Measurements from ENCODE around the gene AQP10.
"Not testable (repeated sequence)": the region's sequence is repeated elsewhere in the genome, so short reads cannot be mapped to it uniquely, and the experiment has no call there.

Gene AQP10

GRCh38 chr1:154320882-154321608 lies at the start of gene AQP10:
Gene AQP10 (plus strand): TSS chr1:154321093. CDS start chr1:154321156, 63 bp downstream.
- no peak for DNase-seq

DNA sequence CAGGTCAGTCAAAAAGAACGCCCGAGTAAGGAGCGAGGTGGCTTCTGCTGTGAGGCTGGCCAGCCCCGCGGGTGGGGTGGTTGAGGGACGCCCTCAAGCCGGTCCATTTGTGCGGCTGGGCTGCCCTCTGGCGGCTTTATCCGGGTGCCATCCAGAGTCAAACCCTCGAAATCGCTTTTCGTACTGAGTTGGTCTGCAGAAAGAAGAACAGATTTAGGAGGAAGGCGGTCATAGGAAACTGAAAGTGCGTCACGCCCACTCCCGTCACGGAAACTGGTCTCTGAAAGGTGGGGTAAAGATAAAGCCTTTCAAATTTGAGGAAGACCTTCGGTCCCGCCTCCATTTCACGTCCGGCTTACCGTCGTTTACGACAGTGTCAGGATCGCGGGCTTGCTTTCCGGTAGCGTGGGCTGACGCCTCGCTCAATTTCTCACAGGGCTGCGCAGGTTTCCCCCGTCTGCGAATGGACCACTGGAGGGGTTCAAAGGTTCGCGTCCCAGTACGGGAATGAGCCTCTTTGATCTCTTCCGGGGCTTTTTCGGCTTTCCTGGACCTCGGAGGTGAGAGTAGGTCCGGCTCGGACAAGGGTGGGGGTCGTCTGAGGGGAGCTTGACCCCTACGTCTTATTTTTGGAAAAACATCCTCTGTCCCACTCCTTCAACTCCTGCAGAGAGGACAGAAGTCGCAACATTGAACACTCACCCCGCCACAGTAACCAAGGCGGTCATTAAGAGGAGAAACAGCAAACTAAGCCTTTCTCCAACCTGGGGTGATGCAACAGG lies 48.5 kb upstream of the AQP10 start, which contains the start of gene HAX1:
TSS of gene HAX1 (plus strand) at position 413 of the 782 bp plus-strand sequence. CDS start at position 508, 95 bp downstream.
- DNase-seq: peak; percentile 91

GRCh38 chr1:154272999-154273563 lies 47.8 kb upstream of the AQP10 start:
- no peak for DNase-seq

GRCh38 chr1:154276797-154277196 lies 44.1 kb upstream of the AQP10 start:
- peak; percentile 23 for DNase-seq

DNA sequence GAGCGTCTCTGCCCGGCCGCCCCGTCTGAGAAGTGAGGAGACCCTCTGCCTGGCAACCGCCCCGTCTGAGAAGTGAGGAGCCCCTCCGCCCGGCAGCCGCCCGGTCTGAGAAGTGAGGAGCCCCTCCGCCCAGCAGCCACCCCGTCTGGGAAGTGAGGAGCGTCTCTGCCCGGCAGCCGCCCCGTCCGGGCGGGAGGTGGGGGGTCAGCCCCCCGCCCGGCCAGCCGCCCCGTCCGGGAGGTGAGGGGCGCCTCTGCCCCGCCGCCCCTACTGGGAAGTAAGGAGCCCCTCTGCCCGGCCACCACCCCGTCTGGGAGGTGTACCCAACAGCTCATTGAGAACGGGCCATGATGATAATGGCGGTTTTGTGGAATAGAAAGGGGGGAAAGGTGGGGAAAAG lies 33.3 kb upstream of the AQP10 start:
- DNase-seq: not testable (repeated sequence)

DNA sequence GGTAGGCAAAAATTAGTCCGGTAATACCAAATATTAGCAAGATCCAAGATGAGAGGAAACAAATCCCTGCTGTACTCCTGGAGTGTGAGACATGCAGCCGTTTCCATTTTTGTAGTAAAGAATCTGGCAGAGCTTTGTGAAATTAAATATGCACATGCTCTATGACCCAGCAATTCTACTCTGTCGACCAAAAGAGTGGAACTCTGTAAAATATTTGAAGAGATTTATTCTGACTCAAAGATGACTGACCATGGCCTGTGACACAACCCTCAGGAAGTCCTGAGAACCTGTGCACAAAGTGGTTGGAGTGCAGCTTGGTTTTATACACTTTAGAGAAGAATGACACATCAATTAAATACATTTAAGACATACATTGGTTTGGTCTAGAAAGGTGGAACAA lies 32.2 kb upstream of the AQP10 start:
- DNase-seq: no peak

- no peak for DNase-seq
Measured at GRCh38 chr1:154290921-154291320, 30.0 kb upstream of the AQP10 start.

DNA sequence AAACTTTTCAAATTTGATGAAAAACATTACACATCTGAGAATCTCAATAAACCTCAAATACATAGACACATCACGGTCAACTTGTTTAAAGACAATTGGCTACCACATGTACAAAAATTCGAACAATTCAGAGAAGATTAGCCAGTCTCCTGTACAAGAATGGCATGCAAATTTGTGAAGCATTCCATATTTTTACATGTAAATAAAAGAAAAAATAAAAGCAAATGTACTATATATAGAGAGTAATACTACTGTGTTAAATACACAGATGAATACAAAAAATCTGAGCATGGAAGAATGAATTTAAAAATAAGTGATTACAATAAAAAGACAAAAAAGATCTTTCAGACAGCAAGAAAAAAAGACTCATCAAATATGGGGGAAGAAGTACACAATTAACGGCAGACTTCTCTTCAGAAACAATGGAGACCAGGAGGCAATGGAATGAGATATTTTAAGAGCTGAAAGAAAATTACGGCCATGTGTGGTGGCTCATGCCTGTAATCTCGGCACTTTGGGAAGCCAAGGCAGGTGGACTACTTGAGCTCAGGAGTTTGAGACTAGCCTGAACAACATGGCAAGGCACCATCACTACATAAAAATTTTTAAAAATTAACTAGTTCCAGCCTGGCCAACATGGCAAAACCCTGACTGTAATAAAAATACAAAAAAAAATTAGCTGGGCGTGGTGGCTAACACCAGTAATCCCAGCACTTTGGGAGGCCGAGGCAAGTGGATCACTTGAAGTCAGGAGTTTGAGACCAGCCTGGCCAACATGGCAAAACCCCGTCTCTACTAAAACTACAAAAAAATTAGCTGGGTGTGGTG lies 25.3 kb upstream of the AQP10 start:
- no peak for DNase-seq

GRCh38 chr1:154301582-154301981 lies 19.3 kb upstream of the AQP10 start:
- no peak for DNase-seq

DNA sequence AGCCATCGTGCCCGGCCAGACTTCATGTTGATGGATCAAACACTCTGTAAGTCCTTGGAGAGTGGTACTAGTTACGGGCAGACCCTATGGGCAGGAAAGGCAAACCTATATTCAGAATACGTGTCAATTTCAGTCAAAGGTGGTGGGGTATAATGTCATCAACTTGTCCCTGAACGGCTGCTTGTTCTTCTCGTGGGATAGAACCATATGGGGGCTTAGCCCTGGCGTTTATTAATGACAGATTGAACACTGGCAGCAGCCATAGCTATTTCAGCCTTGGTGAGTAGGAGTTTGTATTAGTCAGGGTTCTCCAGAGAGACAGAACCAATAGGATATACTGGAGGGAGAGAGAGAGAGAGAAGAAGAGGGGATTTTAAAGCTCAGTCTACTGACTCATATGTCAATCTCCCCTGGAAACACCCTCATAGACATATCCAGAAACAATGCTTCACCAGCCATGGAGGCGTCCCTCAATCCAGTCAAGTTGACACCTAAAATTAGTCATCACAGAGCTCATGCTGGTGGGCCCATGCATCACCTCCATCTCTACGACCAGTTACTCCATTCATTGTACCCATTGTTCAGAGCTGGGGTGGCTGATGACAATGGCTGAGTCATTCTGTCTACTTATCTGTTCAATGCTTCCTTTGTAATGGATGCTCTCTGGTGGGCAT lies 16.1 kb upstream of the AQP10 start:
- no peak for DNase-seq

GRCh38 chr1:154306151-154306550 lies 14.7 kb upstream of the AQP10 start:
- DNase-seq: no peak

DNA sequence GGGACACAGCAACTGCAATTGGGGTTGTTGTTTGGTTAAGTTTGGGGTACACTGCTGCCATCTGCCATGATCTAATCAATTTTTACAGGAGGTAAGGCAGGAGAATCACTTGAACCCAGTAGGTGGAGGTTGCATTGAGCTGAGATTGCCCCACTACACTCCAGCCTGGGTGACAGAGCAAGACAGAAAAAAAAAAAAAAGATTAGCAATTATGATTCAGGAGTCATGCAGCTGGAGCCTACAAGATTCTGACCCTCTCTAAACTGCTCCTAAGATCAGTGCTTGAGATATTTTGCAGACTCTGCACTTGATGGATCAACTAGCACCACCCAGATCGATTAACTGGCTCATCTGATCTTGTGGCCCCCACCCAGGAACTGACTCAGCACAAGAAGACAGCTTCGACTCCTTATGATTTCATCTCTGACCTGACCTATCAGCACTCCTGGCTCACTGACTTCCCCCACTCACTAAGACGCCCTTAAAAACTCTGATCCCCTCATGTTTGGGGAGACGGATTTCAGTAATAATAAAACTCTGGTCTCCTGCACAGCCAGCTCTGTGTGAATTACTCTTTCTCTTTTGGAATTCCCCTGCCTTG lies 13.1 kb upstream of the AQP10 start:
- not testable (repeated sequence) for DNase-seq

DNA sequence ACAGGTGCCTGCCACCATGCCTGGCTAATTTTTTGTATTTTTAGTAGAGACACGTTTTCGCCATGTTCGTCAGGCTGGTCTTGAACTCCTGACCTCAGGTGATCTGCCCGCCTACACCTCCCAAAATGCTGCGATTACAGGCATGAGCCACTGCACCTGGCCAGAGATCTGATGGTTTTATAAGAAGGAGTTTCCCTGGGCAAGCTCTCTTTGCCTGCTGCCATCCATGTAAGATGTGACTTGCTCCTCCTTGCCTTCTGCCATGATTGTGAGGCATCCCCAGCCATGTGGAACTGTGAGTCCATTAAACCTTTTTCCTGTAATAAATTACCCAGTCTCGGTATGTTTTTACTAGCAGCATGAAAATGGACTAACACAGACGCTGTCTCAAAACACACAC lies 11.8 kb upstream of the AQP10 start:
- not testable (repeated sequence) for DNase-seq

DNA sequence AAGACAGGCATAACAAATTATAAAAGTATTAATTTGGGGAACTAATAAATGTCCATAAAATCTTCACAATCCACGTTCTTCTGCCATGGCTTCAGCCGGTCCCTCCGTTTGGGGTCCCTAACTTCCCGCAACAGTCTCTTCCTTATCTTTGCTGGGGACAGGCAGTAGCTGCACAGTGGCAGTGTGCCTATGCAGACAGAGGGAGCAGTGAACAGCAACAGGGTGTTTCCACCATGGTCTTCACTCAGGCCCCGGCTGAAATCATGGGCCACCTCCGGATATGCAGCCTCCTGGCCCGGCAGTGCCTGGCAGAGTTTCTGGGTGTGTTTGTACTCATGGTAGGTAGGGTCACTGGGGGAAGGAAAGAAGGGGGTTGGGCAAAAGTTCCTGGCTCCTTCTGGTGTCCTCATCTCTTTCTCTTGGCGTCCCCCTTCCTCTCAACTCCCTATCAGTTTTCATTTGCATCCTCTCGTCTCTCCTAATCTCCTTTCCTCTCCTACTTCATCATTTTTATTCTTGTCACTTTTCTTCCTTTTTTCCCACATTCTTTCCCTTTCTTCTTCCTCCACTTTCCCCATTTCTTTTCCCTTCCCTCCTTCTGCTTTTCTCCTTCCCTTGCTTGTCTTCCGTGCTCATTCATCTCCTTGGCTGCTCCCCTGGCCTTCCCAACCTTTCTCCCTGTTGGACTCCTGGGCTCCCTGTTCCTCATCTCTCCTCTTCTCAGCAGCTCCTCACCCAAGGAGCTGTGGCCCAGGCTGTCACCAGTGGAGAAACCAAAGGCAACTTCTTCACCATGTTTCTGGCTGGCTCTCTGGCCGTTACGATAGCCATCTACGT lies 8.4 kb upstream of the AQP10 start:
- not testable (repeated sequence) for DNase-seq

DNA sequence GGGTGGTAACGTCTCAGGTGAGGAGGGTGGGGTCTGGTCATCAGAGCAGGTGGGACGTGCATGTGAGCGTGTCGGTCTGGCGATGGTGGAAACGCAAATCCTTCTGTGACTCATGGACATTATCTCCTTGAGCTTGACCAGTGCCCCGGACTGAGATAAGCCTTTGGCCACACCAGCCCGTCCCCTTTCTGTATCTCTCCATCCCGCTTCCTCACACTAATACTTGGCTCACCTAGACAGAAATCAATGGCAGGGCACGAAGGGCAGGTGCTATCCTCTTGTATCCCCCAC lies 7.9 kb upstream of the AQP10 start:
- no peak for DNase-seq

DNA sequence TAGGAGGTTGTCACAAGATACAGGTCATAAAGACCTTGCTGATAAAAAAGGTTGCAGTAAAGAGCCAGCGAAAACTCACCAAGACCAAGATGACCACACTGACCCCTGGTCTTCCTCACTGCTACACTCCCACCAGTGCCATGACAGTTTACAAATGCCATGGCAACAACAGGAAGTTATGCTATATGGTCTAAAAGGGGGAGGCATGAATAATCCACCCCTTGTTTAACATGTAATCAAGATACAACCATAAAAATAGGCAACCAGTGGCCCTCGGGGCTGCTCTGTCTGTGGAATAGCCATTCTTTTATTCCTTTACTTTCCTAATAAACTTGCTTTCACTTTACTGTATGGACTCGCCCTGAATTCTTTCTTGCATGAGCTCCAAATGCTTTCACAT lies 6.7 kb upstream of the AQP10 start:
- not testable (repeated sequence) for DNase-seq

DNA sequence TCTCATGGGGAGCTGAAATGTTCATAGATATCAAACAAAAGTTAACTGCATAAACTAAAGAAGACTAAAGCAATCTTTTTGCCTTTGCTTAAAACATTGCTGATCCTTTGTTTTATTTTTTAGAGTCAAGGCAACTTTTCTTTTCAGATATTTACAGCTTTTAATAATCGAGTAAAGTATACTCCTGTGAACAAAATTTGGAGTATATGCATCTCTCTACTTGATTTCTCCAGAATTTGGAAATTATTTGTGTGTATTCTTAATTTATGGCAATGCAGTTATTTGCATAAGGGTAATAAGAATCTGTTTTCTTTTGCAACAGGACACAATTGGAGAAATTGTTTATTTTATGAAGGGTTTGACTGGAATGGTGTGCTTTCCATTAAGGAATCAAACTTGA lies 4.2 kb upstream of the AQP10 start:
- DNase-seq: no peak

GRCh38 chr1:154318386-154318785 lies 2.5 kb upstream of the AQP10 start:
- no peak for DNase-seq

- DNase-seq: not testable (repeated sequence)
Measured at GRCh38 chr1:154321609-154321934, 679 bp downstream of the AQP10 start.

DNA sequence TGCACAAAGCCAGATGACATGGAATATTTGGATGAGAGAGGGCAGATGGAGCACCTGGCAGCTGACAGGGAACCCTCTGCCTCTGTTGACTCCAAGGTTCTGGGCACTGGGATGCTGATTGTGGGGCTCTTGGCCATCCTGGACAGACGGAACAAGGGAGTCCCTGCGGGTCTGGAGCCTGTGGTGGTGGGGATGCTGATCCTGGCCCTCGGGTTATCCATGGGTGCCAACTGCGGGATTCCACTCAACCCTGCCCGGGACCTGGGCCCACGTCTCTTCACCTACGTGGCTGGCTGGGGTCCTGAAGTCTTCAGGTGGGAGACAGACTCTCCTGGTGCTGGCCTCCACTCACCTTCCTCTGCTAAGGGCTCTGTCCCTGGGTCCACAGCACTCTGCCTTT lies 2.6 kb downstream of the AQP10 start:
- DNase-seq: no peak

DNA sequence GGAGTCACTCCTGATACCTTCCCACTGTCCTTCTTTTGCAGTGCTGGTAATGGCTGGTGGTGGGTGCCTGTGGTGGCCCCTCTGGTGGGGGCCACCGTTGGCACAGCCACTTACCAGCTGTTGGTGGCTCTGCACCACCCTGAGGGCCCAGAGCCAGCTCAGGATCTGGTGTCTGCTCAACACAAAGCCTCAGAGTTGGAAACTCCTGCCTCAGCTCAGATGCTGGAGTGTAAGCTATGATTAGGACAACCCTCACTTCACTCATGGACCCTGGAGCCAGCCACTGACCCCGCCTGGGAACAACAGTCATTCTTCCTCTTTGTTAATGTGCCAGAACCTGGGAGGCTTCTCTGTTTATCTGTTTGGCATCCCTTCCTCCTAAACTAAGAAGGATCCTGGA lies 3.3 kb downstream of the AQP10 start:
- no peak for DNase-seq

All from SHP77 treated with DMSO at 0.1 percent for 48 hours (cell line).